IPS DF 4.7 (cell line): ENCODE results near the gene ANKRD53.
"Not testable (repeated sequence)": the region's sequence is repeated elsewhere in the genome, so short reads cannot be mapped to it uniquely, and the experiment has no call there.

ENCODE experiments used
- DNase-seq: peaks from one replicate; pipeline ENCODE4 v3.0.0-alpha.2; 2013; ENCODE audit warnings: low spot score; ENCODE audit errors: extremely low read depth

ANKRD53 gene

DNA sequence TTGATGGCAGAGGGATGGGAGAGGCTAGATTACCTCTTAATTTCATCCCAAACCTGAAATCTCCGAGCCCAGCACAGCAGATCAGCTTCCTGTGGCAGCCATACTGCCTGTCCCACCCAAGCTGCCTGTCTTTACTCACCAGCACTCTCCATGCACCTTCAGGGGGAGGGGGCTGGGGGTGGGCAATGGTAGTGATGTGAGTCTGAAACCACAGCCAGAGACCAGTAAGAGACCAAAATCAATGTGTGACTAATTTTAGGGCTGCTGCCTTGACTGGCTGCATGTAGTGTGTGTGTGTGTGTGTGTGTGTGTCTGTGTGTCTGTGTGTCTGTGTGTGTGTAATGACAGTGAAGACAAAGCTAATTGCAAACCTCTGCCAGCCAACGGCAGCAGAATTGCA lies 27.9 kb downstream of the ANKRD53 start:
- no peak for DNase-seq

- no peak for DNase-seq
These were observed 28.7 kb downstream of the ANKRD53 start for GRCh38 chr2:71006955-71007799.

DNA sequence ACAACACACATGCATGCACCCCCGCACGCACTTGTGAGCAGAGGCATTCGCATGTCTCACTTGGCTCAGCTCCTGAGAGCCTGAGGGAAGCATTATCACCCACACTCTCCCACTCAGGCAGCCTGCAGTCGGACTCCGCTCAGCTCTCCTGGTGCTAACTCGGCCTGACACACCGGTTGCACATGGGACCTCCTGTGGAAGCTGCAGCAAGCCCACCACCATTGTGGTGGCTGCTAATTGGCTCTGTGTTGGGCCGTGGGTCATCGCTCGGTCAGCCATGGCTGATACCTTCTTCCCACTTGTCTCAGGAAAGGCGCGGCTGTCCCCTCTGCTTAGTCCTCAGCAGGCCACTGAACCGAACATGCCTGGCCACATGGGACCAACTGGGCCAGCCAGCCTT lies 29.9 kb downstream of the ANKRD53 start:
- DNase-seq, result no peak

DNA sequence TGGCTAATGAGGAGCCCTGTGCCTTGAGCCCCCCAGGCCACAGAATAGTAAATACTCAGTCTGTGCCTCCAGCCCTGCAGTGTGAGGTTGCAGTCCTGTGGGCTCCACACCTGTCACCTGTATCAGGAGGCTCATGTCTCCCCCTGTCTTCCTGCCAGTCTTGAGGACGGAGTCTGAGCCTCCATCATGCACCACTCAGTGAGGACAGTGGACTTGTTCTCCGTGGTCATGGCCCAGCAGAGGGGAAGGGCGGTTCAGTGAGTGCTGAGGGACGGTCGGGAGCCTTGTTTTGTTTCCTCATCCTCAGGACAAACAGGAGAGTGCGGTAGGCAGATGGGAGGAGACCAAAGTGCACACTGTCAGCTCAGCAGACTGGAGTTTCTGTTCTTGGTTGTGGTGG lies 33.4 kb downstream of the ANKRD53 start:
- not testable (repeated sequence) for DNase-seq

GRCh38 chr2:71018625-71019024 lies 40.2 kb downstream of the ANKRD53 start:
- no peak for DNase-seq

DNA sequence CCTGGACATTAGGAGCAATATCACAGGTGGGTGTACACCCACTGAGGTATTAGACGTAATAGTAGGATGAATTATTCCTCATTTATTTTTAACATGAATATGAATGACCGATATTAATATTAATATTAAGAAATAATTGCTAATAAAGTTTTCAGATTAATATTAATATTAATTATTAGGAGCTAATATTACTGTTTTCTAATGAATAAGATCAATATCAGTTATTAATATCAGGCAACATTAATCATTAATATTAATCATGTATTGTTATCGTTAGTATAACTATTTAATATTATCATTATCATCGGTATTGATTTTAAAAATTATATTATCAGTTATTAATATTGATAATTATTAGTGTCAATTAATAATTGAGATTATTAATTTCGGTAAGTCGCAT lies 41.6 kb downstream of the ANKRD53 start:
- not testable (repeated sequence) for DNase-seq

- not testable (repeated sequence) for DNase-seq
These were observed 43.0 kb downstream of the ANKRD53 start for GRCh38 chr2:71021394-71021793.

DNA sequence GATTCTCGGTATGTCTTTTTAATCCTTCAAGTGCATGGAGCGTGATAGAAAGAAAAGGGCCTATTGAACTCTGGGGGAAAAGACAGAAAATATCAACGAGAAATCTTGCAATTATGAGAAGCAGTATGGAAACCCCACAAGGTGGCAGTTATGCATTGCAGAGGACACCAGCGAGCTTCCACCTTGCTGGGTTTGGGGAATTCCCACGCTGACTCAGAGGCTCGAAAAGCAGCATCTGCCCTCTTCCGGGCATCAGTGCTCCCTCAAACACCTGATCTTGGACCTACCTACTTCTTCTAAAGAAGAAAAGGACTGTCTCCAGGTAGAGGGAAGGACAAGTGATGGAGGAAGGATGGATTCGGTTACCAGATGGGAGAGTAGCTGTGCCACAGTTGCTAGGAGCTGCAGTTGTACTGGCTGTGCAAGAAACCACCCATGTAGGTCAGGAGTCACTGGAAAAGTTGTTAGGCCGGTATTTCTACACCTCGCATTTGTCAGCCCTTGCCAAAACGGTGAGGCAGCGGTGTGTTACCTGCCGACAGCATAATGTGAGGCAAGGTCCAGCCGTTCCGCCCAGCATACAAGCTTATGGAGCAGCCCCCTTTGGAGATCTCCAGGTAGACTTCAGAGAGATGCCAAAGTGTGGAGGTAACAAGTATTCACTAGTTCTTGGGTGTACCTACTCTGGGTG lies 45.3 kb downstream of the ANKRD53 start:
- not testable (repeated sequence) for DNase-seq
